K562 (cell line): ENCODE results near the gene SLC1A2.

Source experiments
- HCFC1 ChIP-seq: IDR thresholded peaks from 2 replicates; pipeline ENCODE4 v1.6.1; 2012; ENCODE audit warnings: low read depth, low read length, improper control_type of control experiment
- NFYB ChIP-seq: IDR thresholded peaks from 2 replicates; pipeline ENCODE4 v1.6.1; 2011; ENCODE audit warnings: mild to moderate bottlenecking, moderate library complexity; ENCODE audit not compliant: insufficient read length; ENCODE audit errors: extremely low read depth
- ZNF184 ChIP-seq: sonication (generic); formaldehyde crosslinking; IDR thresholded peaks from 2 replicates; pipeline ENCODE4 v1.5.0; 2020; ENCODE audit warnings: missing genetic modification reagents

GRCh38 chr11:35336726-35337125 is 82.6 kb downstream of the SLC1A2 start:
- TF ChIP-seq NFYB: no peak
- no peak for TF ChIP-seq HCFC1
- no peak for TF ChIP-seq ZNF184 (CRISPR knock-in tag)
